GM12801 (cell line): ENCODE results near the gene OTOR.

Source experiments
- CTCF ChIP-seq: IDR thresholded peaks from one replicate; pipeline ENCODE4 v1.5.1; 2011; ENCODE audit warnings: control low read depth; ENCODE audit not compliant: insufficient read length; ENCODE audit errors: extremely low read depth

OTOR gene

GRCh38 chr20:16748308-16748900 is at the start of gene OTOR:
OTOR (plus strand) TSS chr20:16748358; CDS start chr20:16748402, 44 bp downstream.
- TF ChIP-seq CTCF, result no peak

DNA sequence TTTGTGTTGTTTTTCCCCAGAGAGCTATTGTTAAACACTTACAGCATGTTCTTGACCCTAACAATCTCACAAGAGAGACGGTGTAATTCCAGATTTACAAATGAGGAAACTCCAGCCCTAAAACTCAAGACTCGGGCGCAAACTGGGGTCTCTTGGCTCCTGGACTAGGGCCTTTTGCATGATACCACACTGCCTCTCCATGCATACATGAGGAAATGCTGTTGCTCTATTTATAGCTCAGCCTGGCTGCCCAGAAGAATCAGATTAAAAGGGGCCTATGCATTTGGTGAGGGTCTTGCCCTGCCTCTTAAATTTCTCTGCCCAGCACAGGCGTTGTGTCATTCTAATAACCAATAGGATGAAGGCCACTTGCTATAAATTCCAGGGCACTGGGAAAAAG is 48.9 kb upstream of the OTOR start:
- no peak for TF ChIP-seq CTCF

DNA sequence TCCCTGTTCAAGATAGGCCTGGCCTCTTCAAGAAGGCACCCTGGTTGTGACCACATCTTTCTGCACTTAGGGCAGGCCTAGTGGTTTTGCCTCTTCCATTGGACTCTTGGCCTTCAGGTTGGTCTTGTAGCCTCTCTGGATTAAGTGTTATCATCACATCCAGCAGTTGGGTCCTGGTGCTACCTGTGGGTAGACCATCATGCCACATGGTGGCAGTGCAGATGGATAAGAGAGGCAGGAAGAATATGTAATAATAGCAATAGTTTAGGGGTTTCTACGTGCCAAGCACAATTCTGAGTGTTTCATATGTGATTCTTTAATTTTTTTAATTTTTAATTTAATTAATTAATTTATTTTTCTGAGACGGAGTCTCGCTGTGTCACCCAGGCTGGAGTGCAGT is 46.9 kb upstream of the OTOR start:
- TF ChIP-seq CTCF, result no peak

- TF ChIP-seq CTCF, result no peak
Measured at GRCh38 chr20:16703570-16703969, 44.6 kb upstream of the OTOR start.

- TF ChIP-seq CTCF, result no peak
Measured at GRCh38 chr20:16707674-16708073, 40.5 kb upstream of the OTOR start.

- TF ChIP-seq CTCF, result no peak
Measured at GRCh38 chr20:16708602-16709001, 39.6 kb upstream of the OTOR start.

GRCh38 chr20:16709017-16709416 is 39.1 kb upstream of the OTOR start:
- no peak for TF ChIP-seq CTCF
